K562 (cell line): ENCODE results near the gene RPL15.

Source experiments
- EZH2 ChIP-seq: IDR thresholded peaks from 2 replicates; pipeline ENCODE4 v1.6.1; 2012; ENCODE audit warnings: low read depth, mild to moderate bottlenecking, inconsistent platforms, low read length, borderline replicate concordance
- MTA3 ChIP-seq: fragments of 450-650 bp; formaldehyde crosslinking; IDR thresholded peaks from 2 replicates; pipeline ENCODE4 v1.6.1; 2017; ENCODE audit warnings: mild to moderate bottlenecking, borderline replicate concordance
- PCBP1 ChIP-seq: fragments of 200-400 bp; formaldehyde crosslinking; IDR thresholded peaks from 2 replicates; pipeline ENCODE4 v1.6.1; 2018; ENCODE audit warnings: mild to moderate bottlenecking, low read depth, low read length; ENCODE audit not compliant: poor library complexity, severe bottlenecking
- PRPF4 ChIP-seq: fragments of 200-400 bp; formaldehyde crosslinking; IDR thresholded peaks from one replicate; pipeline ENCODE4 v1.6.1; 2017; ENCODE audit warnings: low read length, low read depth, mild to moderate bottlenecking; ENCODE audit not compliant: insufficient read depth, poor library complexity, severe bottlenecking
- RFX5 ChIP-seq: IDR thresholded peaks from 2 replicates; pipeline ENCODE4 v1.6.1; 2011; ENCODE audit warnings: low read depth, mild to moderate bottlenecking, improper control_type of control experiment, low read length
- SP1 ChIP-seq: sonication (generic); formaldehyde crosslinking; IDR thresholded peaks from 2 replicates; pipeline ENCODE4 v1.8.1; 2022; ENCODE audit warnings: mild to moderate bottlenecking, missing genetic modification reagents
- SPI1 ChIP-seq: IDR thresholded peaks from 2 replicates; pipeline ENCODE4 v1.6.1; 2011; ENCODE audit warnings: low read depth, low read length, control low read depth, borderline replicate concordance
- SRF ChIP-seq, 2 experiments: fragments of 250-450, 450-650 bp in 1 of 2; sonication (Bioruptor Pico) in 1 of 2; sonication (generic) in 1 of 2; formaldehyde crosslinking; IDR thresholded peaks; 2 replicates each; pipeline versions ENCODE4 v1.5.0 to v1.5.1; 2020 to 2022; ENCODE audit warnings: mild to moderate bottlenecking in 1 of 2, missing genetic modification reagents in 1 of 2
- YY1 ChIP-seq, 3 experiments: IDR thresholded peaks; 2 replicates each; pipeline ENCODE4 v1.6.1; 2011; ENCODE audit warnings: low read length in 2 of 3, mild to moderate bottlenecking in 2 of 3, moderate library complexity in 2 of 3, borderline replicate concordance in 1 of 3, control low read depth in 1 of 3, low read depth in 1 of 3; ENCODE audit not compliant: insufficient read depth in 3 of 3, insufficient replicate concordance in 2 of 3, control insufficient read depth in 1 of 3, insufficient read length in 1 of 3; ENCODE audit errors: extremely low read depth in 1 of 3
- ZNF3 ChIP-seq: fragments of 250-450 bp; sonication (Bioruptor Pico); IDR thresholded peaks from 2 replicates; pipeline ENCODE4 v1.5.0; 2021; ENCODE audit warnings: mild to moderate bottlenecking, moderate library complexity
- ZNF384 ChIP-seq: IDR thresholded peaks from 2 replicates; pipeline ENCODE4 v1.6.1; 2012; ENCODE audit warnings: low read depth, low read length, improper control_type of control experiment
- ZNF764 ChIP-seq: fragments of 250-450 bp; sonication (Bioruptor Pico); IDR thresholded peaks from 2 replicates; pipeline ENCODE4 v1.4.0; 2020; ENCODE audit warnings: low read depth, mild to moderate bottlenecking, moderate library complexity
- ZNF77 ChIP-seq: fragments of 250-450 bp; sonication (Bioruptor Pico); IDR thresholded peaks from 2 replicates; pipeline ENCODE4 v1.5.0; 2020

DNA sequence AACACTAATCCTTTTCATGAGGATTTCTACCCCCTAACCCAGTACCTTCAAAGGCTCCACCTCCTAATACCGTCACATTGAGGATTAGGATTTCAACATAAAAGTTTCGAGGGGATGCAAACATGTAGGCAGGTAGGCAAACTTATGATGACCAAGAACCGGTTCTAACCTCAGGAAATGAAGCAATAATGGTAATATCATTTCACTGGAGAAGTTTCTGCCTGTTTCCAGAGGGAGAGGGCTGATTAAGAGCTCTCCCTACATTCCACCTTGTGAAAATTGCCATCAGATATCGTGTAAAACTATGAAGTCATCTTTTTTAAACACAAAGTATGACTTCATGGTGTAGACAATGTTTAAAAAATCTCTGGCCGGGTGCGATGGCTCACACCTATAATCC lies 31.7 kb upstream of the RPL15 start:
- TF ChIP-seq EZH2 (no peak), PRPF4 (no peak), ZNF77 (CRISPR knock-in tag) (no peak), ZNF764 (CRISPR knock-in tag) (no peak), PCBP1 (no peak), SPI1 (no peak), ZNF384 (no peak), ZNF3 (no peak), YY1 (IDR thresholded peaks at IDR 0.05; ENCODE audit: borderline replicate concordance in 1 of 3, control insufficient read depth in 1 of 3, extremely low read depth in 1 of 3, insufficient read depth in 3 of 3, insufficient read length in 1 of 3, insufficient replicate concordance in 2 of 3, low read depth in 1 of 3, low read length in 2 of 3) (no peak), MTA3 (no peak), SP1 (CRISPR knock-in tag) (no peak), RFX5 (no peak), SRF (CRISPR knock-in tag; IDR thresholded peaks at IDR 0.05) (no peak)
